Measurements from ENCODE around the gene POLR3K. TPM values are rescaled to one million over a fixed set of nuclear protein-coding genes. Genes with fewer than 3 reads are reported as not detected.

POLR3K gene
- total RNA-seq, 1 experiment from 2014 or later = 29.3 TPM

- H3K9me3 ChIP-seq = no peaks in the 10 kb centered on the region
- Mint-ChIP-seq H3K9me3 (ENCODE audit: unreplicated experiment) (no peaks in the 10 kb centered on the region), H3K27me3 (ENCODE audit: insufficient read depth, unreplicated experiment) (no peaks in the 10 kb centered on the region), H3K4me3 (ENCODE audit: unreplicated experiment) (peak overlapping the region; percentile 75), H3K4me1 (ENCODE audit: low read depth, unreplicated experiment) (no peaks in the 10 kb centered on the region), H3K36me3 (ENCODE audit: insufficient read depth, unreplicated experiment) (peaks cover 32% of the 10 kb centered on the region), H3K27ac (ENCODE audit: unreplicated experiment) (peak overlapping the region; percentile 66)
- H3K4me3 ChIP-seq (ENCODE audit: low read depth, low read length) = peak overlapping the region; percentile 84
- TF ChIP-seq CTCF (IDR thresholded peaks at IDR 0.05; ENCODE audit: insufficient read depth in 1 of 2, low read depth in 1 of 2, low read length in 1 of 2, severe bottlenecking in 1 of 2, unreplicated experiment in 1 of 2) = no peak
- POLR2A ChIA-PET = interaction anchor here (0.5 kb wide), 1 partner anchor 27 kb away, joined by 4 read pairs; no protein-coding TSS in a partner anchor
- peaks cover 19% of the 10 kb centered on the region for H3K4me1 ChIP-seq
- no TSS peak for BruUV-seq (replicated peaks)
- H3K36me3 ChIP-seq (ENCODE audit: control insufficient read depth, insufficient read depth, low read length) = no peaks in the 10 kb centered on the region; the same call in none of the 2 replicates
- CTCF ChIA-PET = no interaction called here
- intact Hi-C loops (cut with micrococcal nuclease; ENCODE audit: unreplicated experiment) = no loop called here
- H3K27me3 ChIP-seq (replicated peaks; ENCODE audit: control insufficient read depth, insufficient read depth, low read length) = no peaks in the 10 kb centered on the region
- no peak for DNase-seq
Measured at GRCh38 chr16:79151-80054, 26.0 kb upstream of the POLR3K start.

GRCh38 chr16:78444-79150 lies 25.2 kb upstream of the POLR3K start:
- TSS peak; percentile 24 for BruUV-seq (replicated peaks)
- H3K4me1 Mint-ChIP-seq (ENCODE audit: low read depth, unreplicated experiment) = no peaks in the 10 kb centered on the region
- TF ChIP-seq CTCF (IDR thresholded peaks at IDR 0.05; ENCODE audit: insufficient read depth in 1 of 2, low read depth in 1 of 2, low read length in 1 of 2, severe bottlenecking in 1 of 2, unreplicated experiment in 1 of 2) = no peak
- ChIA-PET POLR2A (no interaction called here), CTCF (interaction anchor here (1.8 to 2.0 kb wide), 2 partner anchors 13 to 29 kb away, joined by 5 to 11 read pairs; no protein-coding TSS in a partner anchor)
- H3K27me3 Mint-ChIP-seq (ENCODE audit: insufficient read depth, unreplicated experiment) = no peaks in the 10 kb centered on the region
- intact Hi-C loops (cut with micrococcal nuclease; ENCODE audit: unreplicated experiment) = no loop called here
- H3K36me3 ChIP-seq (ENCODE audit: control insufficient read depth, insufficient read depth, low read length) = no peaks in the 10 kb centered on the region; the same call in none of the 2 replicates
- peak overlapping the region; percentile 84 for H3K4me3 ChIP-seq (ENCODE audit: low read depth, low read length)
- peak overlapping the region; percentile 66 for H3K27ac Mint-ChIP-seq (ENCODE audit: unreplicated experiment)
- no peaks in the 10 kb centered on the region for H3K9me3 ChIP-seq
- H3K9me3 Mint-ChIP-seq (ENCODE audit: unreplicated experiment) = no peaks in the 10 kb centered on the region
- peaks cover 24% of the 10 kb centered on the region for H3K36me3 Mint-ChIP-seq (ENCODE audit: insufficient read depth, unreplicated experiment)
- H3K27me3 ChIP-seq (replicated peaks; ENCODE audit: control insufficient read depth, insufficient read depth, low read length) = no peaks in the 10 kb centered on the region
- peaks cover 19% of the 10 kb centered on the region for H3K4me1 ChIP-seq
- no peak for DNase-seq
- peak overlapping the region; percentile 75 for H3K4me3 Mint-ChIP-seq (ENCODE audit: unreplicated experiment)

- no peak for TF ChIP-seq CTCF (IDR thresholded peaks at IDR 0.05; ENCODE audit: insufficient read depth in 1 of 2, low read depth in 1 of 2, low read length in 1 of 2, severe bottlenecking in 1 of 2, unreplicated experiment in 1 of 2)
- H3K4me3 ChIP-seq (ENCODE audit: low read depth, low read length) = peak within 1 kb of the TSS; percentile 84
- no peaks in the 10 kb centered on the region for H3K9me3 Mint-ChIP-seq (ENCODE audit: unreplicated experiment)
- no peaks in the 10 kb centered on the region for H3K27me3 Mint-ChIP-seq (ENCODE audit: insufficient read depth, unreplicated experiment)
- intact Hi-C loops (cut with micrococcal nuclease; ENCODE audit: unreplicated experiment) = no loop called here
- H3K9me3 ChIP-seq = no peaks in the 10 kb centered on the region
- H3K36me3 ChIP-seq (ENCODE audit: control insufficient read depth, insufficient read depth, low read length) = no peaks in the 10 kb centered on the region; the same call in none of the 2 replicates
- peaks cover 24% of the 10 kb centered on the region for H3K4me1 ChIP-seq
- H3K4me3 Mint-ChIP-seq (ENCODE audit: unreplicated experiment) = peak within 1 kb of the TSS; percentile 75
- ChIA-PET POLR2A (no interaction called here), CTCF (interaction anchor here (1.2 to 2.0 kb wide), 3 partner anchors 12 to 29 kb away, joined by 5 to 11 read pairs (median 5); no protein-coding TSS in a partner anchor)
- H3K27me3 ChIP-seq (replicated peaks; ENCODE audit: control insufficient read depth, insufficient read depth, low read length) = no peaks in the 10 kb centered on the region
- peaks cover 21% of the 10 kb centered on the region for H3K36me3 Mint-ChIP-seq (ENCODE audit: insufficient read depth, unreplicated experiment)
- DNase-seq = peak; percentile 84 to 88
- peak within 1 kb of the TSS; percentile 66 for H3K27ac Mint-ChIP-seq (ENCODE audit: unreplicated experiment)
- BruUV-seq (replicated peaks) = no TSS peak
- H3K4me1 Mint-ChIP-seq (ENCODE audit: low read depth, unreplicated experiment) = peaks cover 4% of the 10 kb centered on the region
Measured at GRCh38 chr16:77807-78443, 24.5 kb upstream of the POLR3K start, which contains the start of gene MPG. Gene MPG (plus strand): TSS chr16:78225. CDS start chr16:78310, 85 bp downstream.

Data from Caco-2 (cell line).